Fibroblast of gingiva (primary cell): ENCODE data around the gene BABAM2.
"Not testable (repeated sequence)": the region's sequence is repeated elsewhere in the genome, so short reads cannot be mapped to it uniquely, and the experiment has no call there.

Experiments
- DNase-seq: peaks from one replicate; pipeline ENCODE4 v3.0.0-alpha.2; 2011; ENCODE audit warnings: low read depth

The BABAM2 gene

DNA sequence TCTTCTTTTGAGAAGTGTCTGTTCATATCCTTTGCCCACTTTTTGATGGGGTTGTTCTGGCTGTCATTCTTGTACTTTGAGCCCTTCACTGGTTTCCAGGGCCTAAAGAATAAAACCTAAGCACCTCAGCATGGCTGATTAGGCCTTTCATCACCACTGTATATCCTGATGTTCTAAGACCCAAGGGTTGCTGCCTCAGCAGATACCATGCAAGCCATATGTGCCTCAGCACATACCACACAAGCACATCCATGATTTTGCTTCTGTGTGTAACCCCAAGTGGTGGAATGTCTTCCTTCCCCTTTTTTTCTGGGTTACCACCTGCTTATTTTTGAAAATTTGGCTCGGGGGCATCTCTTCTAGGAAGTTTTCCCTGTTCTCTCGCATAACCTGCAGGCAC, 11.7 kb upstream of the BABAM2 start:
- DNase-seq: no peak

GRCh38 chr2:27881815-27882583, 8.5 kb upstream of the BABAM2 start:
- DNase-seq: not testable (repeated sequence)

GRCh38 chr2:27882584-27882922, 8.0 kb upstream of the BABAM2 start:
- not testable (repeated sequence) for DNase-seq

GRCh38 chr2:27884601-27885000, 5.9 kb upstream of the BABAM2 start:
- no peak for DNase-seq

GRCh38 chr2:27885234-27885633, 5.3 kb upstream of the BABAM2 start:
- no peak for DNase-seq

GRCh38 chr2:27885661-27886060, 4.9 kb upstream of the BABAM2 start:
- DNase-seq: no peak

GRCh38 chr2:27886322-27886721, 4.2 kb upstream of the BABAM2 start:
- DNase-seq: no peak

DNA sequence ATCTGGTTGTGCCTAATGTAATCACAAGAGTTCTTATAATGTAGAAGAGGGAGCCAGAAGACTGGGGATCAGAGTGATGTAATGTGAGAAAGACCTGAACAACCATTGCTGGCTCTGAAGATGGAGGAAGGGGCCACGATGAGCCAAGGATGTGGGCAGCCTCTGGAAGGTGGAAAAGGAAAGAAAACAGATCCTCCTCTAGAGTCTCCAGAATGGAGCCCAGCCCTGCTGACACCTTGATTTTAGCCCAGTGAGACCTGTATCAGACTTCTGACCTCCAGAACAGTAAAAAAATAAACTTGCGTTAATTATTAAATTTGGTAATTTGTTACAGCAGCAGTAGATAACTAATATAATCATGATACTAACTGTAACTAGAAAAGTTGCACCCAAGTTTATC, 3.4 kb upstream of the BABAM2 start:
- DNase-seq: no peak

DNA sequence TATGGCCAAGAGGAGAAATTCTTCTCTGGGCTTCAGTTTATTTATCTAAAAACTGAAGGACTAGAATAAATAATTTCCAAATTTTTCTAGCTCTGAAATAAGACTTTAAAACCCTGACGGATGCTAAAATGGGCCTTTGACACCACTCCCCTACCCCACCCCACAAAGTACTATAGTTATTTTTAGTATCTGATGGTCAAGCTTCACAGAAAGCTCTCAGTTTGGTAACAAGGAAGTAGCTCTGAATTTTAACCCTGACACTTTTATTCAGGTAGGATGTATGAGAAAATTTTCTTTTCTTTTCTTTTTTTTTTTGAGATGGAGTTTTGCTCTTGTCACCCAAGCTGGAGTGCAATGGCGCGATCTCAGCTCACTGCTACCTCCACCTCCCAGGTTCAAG, 2.7 kb upstream of the BABAM2 start:
- DNase-seq: no peak

- DNase-seq: peak; percentile 62
Observed at GRCh38 chr2:27888790-27889189, 1.7 kb upstream of the BABAM2 start.

- peak; percentile 3 for DNase-seq
Observed at GRCh38 chr2:27889774-27890145, 769 bp upstream of the BABAM2 start.

DNA sequence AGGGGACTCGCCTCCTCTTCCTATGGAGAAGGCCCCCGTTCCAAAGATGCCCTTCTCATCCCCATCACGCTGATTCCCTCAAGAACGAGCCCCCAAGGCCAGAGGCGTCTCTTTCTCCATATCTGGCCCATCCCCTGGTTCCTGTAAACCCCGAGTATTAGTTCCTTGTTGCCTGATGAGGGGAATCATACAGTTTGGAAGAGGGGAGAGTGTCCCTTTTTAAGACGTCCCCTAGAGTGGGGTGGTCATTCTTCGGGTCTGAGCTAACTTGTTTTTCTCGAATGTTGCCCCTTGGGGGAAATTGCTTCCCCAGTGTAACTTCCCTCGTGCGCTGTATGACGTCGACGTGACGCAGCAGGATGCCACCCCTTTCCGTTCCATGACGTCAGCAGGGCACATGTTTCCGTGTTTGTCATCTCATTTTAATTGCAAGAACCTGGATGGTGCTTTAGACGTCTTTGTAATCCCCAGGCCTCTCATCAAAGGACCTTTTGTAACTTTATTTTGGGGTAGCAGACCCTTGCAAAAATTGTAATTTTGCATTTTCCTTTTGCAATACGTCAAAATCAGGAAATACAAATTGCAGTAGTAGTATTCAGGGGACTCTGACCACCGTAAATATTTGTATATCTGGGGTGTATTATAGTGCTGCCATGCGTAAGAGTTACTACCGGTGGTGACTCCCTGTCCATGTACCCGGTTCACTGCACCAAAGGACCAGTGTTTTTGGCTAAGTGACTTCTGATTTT, 569 bp downstream of the BABAM2 start:
- DNase-seq: peak; percentile 87

DNA sequence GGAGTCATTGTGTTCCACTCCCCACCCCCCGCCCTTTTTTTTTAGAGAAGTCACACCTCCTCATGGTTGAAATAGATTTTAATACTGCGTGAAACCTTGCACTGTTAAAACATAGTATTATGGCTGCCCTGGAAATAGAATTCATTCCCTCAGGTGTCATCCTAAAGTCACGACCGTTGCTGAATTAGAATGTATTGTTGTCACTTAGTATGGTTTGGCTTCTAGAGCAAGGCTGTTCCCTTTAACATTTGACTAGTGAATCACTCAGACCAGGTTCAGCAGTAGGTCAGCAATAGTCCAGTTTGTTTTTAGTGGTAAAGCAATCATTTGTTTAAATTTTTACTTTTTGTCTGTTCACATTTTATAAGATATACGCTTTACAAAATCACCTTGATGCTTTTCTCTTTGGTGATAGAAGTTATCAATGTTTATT, 1.2 kb downstream of the BABAM2 start:
- DNase-seq: no peak

- DNase-seq: no peak
Observed at GRCh38 chr2:27893006-27893405, 2.5 kb downstream of the BABAM2 start.

DNA sequence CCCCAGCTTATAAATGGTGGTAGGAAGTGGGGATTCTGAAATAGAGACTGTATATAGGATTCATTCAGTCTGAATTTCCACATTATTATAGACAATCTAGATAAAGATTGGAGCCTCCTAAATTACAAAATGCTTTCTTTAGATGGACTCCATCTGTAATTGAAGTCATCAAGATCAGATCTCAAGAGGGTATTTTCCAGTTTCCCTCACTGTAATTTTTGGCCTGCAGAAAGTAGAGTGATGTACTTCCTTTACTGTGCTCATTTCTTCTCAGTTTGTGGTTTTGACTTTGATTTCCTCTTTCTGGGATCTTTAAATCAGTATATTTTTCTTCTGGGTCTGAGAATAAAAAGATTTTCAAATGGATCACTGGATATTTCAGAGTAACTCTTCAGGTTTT, 7.2 kb downstream of the BABAM2 start:
- no peak for DNase-seq

DNA sequence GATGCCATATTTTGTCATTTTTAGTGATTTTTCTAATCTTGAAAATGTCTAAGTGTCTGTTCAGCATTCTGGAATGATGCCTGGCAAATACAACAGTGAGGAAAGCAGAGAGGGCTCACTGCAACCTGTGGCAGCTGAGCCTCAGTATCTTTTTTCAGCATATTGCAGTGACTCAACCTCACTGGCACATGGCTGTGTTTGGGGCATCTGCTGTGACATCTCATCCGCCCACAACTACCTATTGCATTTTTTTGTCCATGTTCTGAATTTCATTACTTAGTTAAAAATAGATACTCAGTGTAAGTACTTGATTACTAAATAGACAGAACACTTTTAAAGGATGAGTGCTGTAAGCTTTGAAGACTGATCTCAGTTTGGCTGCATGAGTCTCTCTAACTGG, 10.7 kb downstream of the BABAM2 start:
- DNase-seq: peak; percentile 48

DNA sequence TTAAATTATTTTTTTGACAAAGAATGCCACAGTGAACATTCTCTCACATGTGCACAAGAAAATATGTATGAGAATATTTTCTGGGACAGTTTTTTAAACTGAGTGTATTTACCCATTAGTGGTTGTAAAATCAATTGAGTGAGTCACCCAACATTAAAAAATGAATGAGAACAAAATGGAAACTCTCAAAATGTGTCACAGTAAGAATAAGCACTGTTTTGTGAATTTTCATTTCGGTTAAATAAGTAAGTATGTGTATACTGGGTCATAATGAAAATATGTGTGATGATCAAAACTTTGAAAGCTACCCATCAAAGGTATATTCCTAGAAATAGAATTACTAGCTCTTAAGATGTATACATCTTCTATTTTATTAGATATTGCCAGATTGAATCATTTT, 11.6 kb downstream of the BABAM2 start:
- no peak for DNase-seq

- peak; percentile 68 for DNase-seq
Observed at GRCh38 chr2:27903018-27903417, 12.5 kb downstream of the BABAM2 start.

- no peak for DNase-seq
Observed at GRCh38 chr2:27903649-27904404, 13.3 kb downstream of the BABAM2 start.

- no peak for DNase-seq
Observed at GRCh38 chr2:27904405-27904665, 13.8 kb downstream of the BABAM2 start.

- DNase-seq: no peak
Observed at GRCh38 chr2:27906074-27906473, 15.5 kb downstream of the BABAM2 start.

- no peak for DNase-seq
Observed at GRCh38 chr2:27907547-27907946, 17.0 kb downstream of the BABAM2 start.

DNA sequence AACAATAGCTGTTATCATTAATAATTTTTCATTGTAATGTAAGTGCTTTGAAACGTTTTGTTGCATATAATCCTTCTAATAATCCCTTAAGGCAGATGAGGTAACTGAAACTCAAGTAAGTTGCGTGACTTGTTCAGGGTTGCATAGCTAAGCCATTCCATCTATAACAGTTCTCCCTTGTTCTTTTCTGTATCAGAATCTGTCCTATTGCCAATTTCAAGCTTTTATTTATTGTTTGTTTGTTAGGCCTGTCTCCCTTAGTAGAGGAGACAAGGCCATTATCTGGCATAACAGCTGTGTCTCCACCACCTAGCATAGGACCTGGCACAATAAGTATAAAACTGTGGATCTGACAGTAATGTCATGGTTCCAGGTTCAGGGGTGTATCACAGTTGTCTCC, 19.4 kb downstream of the BABAM2 start:
- DNase-seq: no peak
